Body of pancreas (tissue), 4 donors: Measurements from ENCODE around the gene PRSS2. TPM values are rescaled to one million over a fixed set of nuclear protein-coding genes. Genes with fewer than 3 reads are reported as not detected.

ENCODE experiments used
- ATAC-seq: fragments of 150-250 bp; one replicate; pipeline ENCODE4 v1.9.1; 2016
- DNase-seq, 4 donors: peaks; one replicate each; pipeline ENCODE4 v3.0.0-alpha.2; 2019
- H3K27ac ChIP-seq, 4 donors: fragments of 200-600 bp; sonication (generic); 1 replicate in 3 of 4; 2 replicates in 1 of 4; pipeline versions ENCODE4 v1.5.1 to v1.6.1; 2016 to 2019; ENCODE audit warnings: mild to moderate bottlenecking in 1 of 4, mixed read lengths in 1 of 4, moderate library complexity in 1 of 4
- H3K27me3 ChIP-seq, 2 donors: fragments of 200-600 bp; sonication (generic); one replicate each; pipeline ENCODE4 v1.6.0; 2016; ENCODE audit warnings: mild to moderate bottlenecking in 1 of 2
- H3K36me3 ChIP-seq, 2 donors: fragments of 200-600 bp; sonication (generic); replicated peaks in 1 of 2; 2 replicates each; pipeline ENCODE4 v1.5.1; 2016; ENCODE audit warnings: low read depth in 2 of 2; ENCODE audit not compliant: insufficient read depth in 1 of 2
- H3K4me1 ChIP-seq: fragments of 200-600 bp; sonication (generic); one replicate; pipeline ENCODE4 v1.6.0; 2016
- H3K4me3 ChIP-seq, 2 donors: fragments of 200-600 bp; sonication (generic); 1 replicate in 1 of 2; 2 replicates in 1 of 2; pipeline ENCODE4 v1.5.1; 2016 to 2019
- H3K9me3 ChIP-seq, 3 donors: fragments of 200-600 bp; sonication (generic); 1 replicate in 2 of 3; 2 replicates in 1 of 3; pipeline ENCODE4 v1.5.1; 2016
- POLR2A ChIP-seq, 3 donors: fragments of 450-650 bp; IDR thresholded peaks; one replicate each; pipeline ENCODE4 v1.6.1; 2016; ENCODE audit warnings: antibody characterized with exemption in 3 of 3, mild to moderate bottlenecking in 2 of 3
- WGBS, 2 donors: methylation state at CpG; one replicate each; pipeline ENCODE4 v1.1.5; 2017; 5-methylcytosine and 5-hydroxymethylcytosine counted together
- intact Hi-C: fragments of 100-400 bp; cut with DNase I; formaldehyde crosslinking; loops from one replicate; pipeline ENCODE4 v1.15.1; 2023
- total RNA-seq, 2 donors: library from RNA; depleted of rRNA; stranded (reverse); fragments of >200 nt; gene quantifications; one replicate each; pipeline ENCODE4 v1.1.0, GENCODE V29; 2016
- TF ChIP-seq, protein P1 (sequence below), 7 experiments: fragments of 450-650 bp in 4 of 7; fragments of 200-600 bp in 3 of 7; sonication (generic) in 3 of 7; IDR thresholded peaks; one replicate each; pipeline ENCODE4 v1.5.1; 2016 to 2019; ENCODE audit warnings: antibody characterized with exemption in 7 of 7

The PRSS2 gene
- total RNA-seq, result over 10,000 TPM; 15,993 to 74,693 TPM

DNA sequence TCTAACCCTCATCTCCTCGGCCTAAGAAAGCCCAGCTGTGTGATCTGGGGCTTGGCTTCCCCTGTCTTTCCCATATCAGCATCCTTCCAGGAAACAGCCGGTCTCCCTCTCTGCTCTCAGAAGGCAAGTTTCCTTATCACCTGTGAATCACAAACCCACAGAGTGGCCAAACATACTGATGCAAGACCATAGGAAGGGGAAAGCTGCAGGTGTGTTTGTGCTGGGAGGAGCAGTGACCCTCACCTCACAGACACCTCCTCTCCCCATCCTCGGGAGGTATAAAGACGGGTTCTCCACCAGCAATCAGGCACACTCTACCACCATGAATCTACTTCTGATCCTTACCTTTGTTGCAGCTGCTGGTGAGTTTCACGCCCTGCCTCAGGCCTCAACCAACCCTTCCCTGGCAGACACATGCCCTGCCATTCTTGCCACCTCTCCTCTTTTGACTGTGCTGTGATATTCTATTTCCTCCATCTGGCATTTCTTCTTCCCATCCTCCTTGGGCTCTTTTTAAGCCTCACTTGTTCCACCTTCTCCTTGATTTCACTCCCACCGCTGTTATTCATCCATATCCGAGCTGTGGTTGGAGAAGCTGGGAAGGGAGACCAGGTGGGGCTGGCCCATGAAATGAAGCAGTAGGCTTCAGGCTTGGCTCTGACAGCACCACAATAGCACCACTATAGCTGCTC, at the start of gene PRSS2:
Gene PRSS2, plus strand, starts transcription at position 310 of the 692 bp plus-strand sequence. Its CDS starts 13 bp downstream, at position 323.
- Histone ChIP-seq H3K27me3 (no peaks in the 10 kb centered on the region), H3K9me3 (no peaks in the 10 kb centered on the region), H3K27ac (peak within 1 kb of the TSS; percentile 75 to 86 (median 84)), H3K4me3 (peak within 1 kb of the TSS; percentile 20 to 44), H3K36me3 (no peaks in the 10 kb centered on the region), H3K4me1 (peaks cover 63% of the 10 kb centered on the region)
- WGBS, 2 donors, result 24 to 32% methylated on average over 7 of the region's 7 CpGs
- peak; percentile 83 to 93 (median 88) for DNase-seq
- ATAC-seq, result peak; percentile 69
- peak; percentile 89 to 99 (median 99) for TF ChIP-seq POLR2A (IDR thresholded peaks at IDR 0.05)
- TF ChIP-seq, protein P1, sequence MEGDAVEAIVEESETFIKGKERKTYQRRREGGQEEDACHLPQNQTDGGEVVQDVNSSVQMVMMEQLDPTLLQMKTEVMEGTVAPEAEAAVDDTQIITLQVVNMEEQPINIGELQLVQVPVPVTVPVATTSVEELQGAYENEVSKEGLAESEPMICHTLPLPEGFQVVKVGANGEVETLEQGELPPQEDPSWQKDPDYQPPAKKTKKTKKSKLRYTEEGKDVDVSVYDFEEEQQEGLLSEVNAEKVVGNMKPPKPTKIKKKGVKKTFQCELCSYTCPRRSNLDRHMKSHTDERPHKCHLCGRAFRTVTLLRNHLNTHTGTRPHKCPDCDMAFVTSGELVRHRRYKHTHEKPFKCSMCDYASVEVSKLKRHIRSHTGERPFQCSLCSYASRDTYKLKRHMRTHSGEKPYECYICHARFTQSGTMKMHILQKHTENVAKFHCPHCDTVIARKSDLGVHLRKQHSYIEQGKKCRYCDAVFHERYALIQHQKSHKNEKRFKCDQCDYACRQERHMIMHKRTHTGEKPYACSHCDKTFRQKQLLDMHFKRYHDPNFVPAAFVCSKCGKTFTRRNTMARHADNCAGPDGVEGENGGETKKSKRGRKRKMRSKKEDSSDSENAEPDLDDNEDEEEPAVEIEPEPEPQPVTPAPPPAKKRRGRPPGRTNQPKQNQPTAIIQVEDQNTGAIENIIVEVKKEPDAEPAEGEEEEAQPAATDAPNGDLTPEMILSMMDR (IDR thresholded peaks at IDR 0.05), result no peak
- intact Hi-C loops, result no loop called here

- TF ChIP-seq POLR2A (IDR thresholded peaks at IDR 0.05), result no peak
- TF ChIP-seq, protein P1 (IDR thresholded peaks at IDR 0.05), result no peak
- no peak overlapping the region for H3K4me3 ChIP-seq
- peaks cover 18% of the 10 kb centered on the region for H3K4me1 ChIP-seq
- no peaks in the 10 kb centered on the region for H3K9me3 ChIP-seq
- H3K27ac ChIP-seq, result no peak overlapping the region
- intact Hi-C loops, result no loop called here
- ATAC-seq, result no peak
- DNase-seq, result no peak
- WGBS, 2 donors, result 74 to 88% methylated on average over 10 of the region's 10 CpGs
- no peaks in the 10 kb centered on the region for H3K27me3 ChIP-seq
- no peaks in the 10 kb centered on the region for H3K36me3 ChIP-seq
Observed at GRCh38 chr7:142720986-142721385, 49.8 kb upstream of the PRSS2 start.

- intact Hi-C loops, result no loop called here
- TF ChIP-seq, protein P1 (IDR thresholded peaks at IDR 0.05), result no peak
- no peak for TF ChIP-seq POLR2A (IDR thresholded peaks at IDR 0.05)
- DNase-seq (no peak), ATAC-seq (no peak)
- Histone ChIP-seq H3K4me1 (peaks cover 18% of the 10 kb centered on the region), H3K36me3 (no peaks in the 10 kb centered on the region), H3K27me3 (no peaks in the 10 kb centered on the region), H3K4me3 (no peak overlapping the region), H3K27ac (no peak overlapping the region), H3K9me3 (no peaks in the 10 kb centered on the region)
- WGBS, 2 donors, result 78 to 81% methylated on average over 15 of the region's 15 CpGs
Observed at GRCh38 chr7:142722248-142722794, 48.4 kb upstream of the PRSS2 start.

DNA sequence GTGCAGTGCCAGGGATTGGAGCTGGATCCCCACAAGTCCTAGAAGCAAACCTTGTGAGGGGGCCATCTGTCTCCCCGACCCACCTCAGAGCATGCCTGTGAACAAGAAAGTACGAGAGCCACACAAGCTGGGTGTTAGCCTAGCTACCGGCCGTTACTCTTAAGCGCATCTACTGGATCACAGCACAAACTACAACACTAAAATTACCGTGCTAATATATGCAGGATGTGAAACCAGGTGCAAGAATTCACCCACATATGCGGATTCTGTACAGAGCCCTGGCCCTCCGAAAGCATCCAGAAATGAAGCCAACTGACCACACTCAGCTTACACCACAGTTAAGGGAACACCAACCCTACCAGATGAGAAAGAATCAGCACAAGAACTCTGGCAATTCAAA, 37.5 kb upstream of the PRSS2 start:
- Histone ChIP-seq H3K27ac (peak overlapping the region in 2 of 4 donors; percentile 2 to 34), H3K27me3 (no peaks in the 10 kb centered on the region), H3K36me3 (no peaks in the 10 kb centered on the region), H3K9me3 (no peaks in the 10 kb centered on the region), H3K4me1 (peaks cover 6% of the 10 kb centered on the region), H3K4me3 (no peak overlapping the region)
- TF ChIP-seq POLR2A (IDR thresholded peaks at IDR 0.05), result no peak
- ATAC-seq (peak; percentile 45), DNase-seq (no peak)
- intact Hi-C loops, result no loop called here
- 56 to 74% methylated on average over 8 of the region's 8 CpGs for WGBS, 2 donors

- Histone ChIP-seq H3K9me3 (no peaks in the 10 kb centered on the region), H3K4me3 (no peak overlapping the region), H3K27ac (peak overlapping the region; percentile 66 to 97 (median 77)), H3K36me3 (no peaks in the 10 kb centered on the region), H3K4me1 (peaks cover 47% of the 10 kb centered on the region), H3K27me3 (no peaks in the 10 kb centered on the region)
- ATAC-seq (peak; percentile 20), DNase-seq (peak in 1 of 4 donors; percentile 50)
- intact Hi-C loops, result no loop called here
- TF ChIP-seq, protein P1 (IDR thresholded peaks at IDR 0.05), result peak in 5 of 7 experiments; percentile 17 to 57 (median 47)
- TF ChIP-seq POLR2A (IDR thresholded peaks at IDR 0.05), result no peak
- WGBS, 2 donors, result 21 to 35% methylated on average over 2 of the region's 2 CpGs
Observed at GRCh38 chr7:142739923-142740492, 30.8 kb upstream of the PRSS2 start.
